Fibroblast of lung (primary cell): Measurements from ENCODE around the gene KRTAP5-2.

Experiments used
- EZH2 ChIP-seq: IDR thresholded peaks from 2 replicates; pipeline ENCODE4 v1.5.1; 2012; ENCODE audit warnings: low read length, control low read depth, mild to moderate bottlenecking; ENCODE audit errors: missing control alignments
- TF ChIP-seq, protein P1 (sequence below), 2 donors: IDR thresholded peaks in 1 of 2; conservative IDR thresholded peaks in 1 of 2; 1 replicate in 1 of 2; 2 replicates in 1 of 2; pipeline ENCODE4 v1.5.1; 2011 to 2012; ENCODE audit warnings: low read length in 2 of 2, control low read depth in 1 of 2, inconsistent platforms in 1 of 2, low read depth in 1 of 2, mild to moderate bottlenecking in 1 of 2

DNA sequence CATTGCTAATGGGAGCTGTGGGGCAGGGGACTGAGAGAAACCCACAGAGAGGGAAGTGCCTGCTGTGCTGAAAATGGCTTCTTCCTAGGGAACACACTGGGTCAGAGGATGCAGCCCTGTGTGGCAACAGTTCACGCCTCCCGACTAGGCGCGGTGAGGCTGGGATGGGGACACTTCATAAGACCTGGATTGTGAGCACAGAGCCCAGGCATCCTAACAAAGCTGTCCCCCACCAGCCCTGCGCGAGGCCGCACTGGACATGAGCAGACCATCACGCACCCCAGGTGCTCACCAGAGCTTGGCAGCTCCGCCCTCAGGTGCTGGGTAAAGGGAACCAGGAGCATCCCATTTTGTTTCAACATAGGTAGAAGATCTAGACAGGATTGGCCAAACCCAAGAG lies 25.6 kb upstream of the KRTAP5-2 start:
- TF ChIP-seq, protein P1, sequence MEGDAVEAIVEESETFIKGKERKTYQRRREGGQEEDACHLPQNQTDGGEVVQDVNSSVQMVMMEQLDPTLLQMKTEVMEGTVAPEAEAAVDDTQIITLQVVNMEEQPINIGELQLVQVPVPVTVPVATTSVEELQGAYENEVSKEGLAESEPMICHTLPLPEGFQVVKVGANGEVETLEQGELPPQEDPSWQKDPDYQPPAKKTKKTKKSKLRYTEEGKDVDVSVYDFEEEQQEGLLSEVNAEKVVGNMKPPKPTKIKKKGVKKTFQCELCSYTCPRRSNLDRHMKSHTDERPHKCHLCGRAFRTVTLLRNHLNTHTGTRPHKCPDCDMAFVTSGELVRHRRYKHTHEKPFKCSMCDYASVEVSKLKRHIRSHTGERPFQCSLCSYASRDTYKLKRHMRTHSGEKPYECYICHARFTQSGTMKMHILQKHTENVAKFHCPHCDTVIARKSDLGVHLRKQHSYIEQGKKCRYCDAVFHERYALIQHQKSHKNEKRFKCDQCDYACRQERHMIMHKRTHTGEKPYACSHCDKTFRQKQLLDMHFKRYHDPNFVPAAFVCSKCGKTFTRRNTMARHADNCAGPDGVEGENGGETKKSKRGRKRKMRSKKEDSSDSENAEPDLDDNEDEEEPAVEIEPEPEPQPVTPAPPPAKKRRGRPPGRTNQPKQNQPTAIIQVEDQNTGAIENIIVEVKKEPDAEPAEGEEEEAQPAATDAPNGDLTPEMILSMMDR (conservative IDR thresholded peaks at IDR 0.05 in 1 of 2, IDR thresholded peaks at IDR 0.05 in 1 of 2; ENCODE audit: low read depth in 1 of 2, low read length in 2 of 2), result no peak
- TF ChIP-seq EZH2, result no peak
